KOPT-K1 (cell line): ENCODE data around the gene GET3.
A peak's percentile ranks its signal among the peaks of the same experiment; 100 is the strongest.
"Not testable (repeated sequence)": the region's sequence is repeated elsewhere in the genome, so short reads cannot be mapped to it uniquely, and the experiment has no call there.

Experiments
- H3K27ac ChIP-seq: fragments of 200-600 bp; sonication (generic); 2 replicates; pipeline ENCODE4 v1.5.1; 2016; ENCODE audit warnings: antibody characterized with exemption, mild to moderate bottlenecking, low read depth, low read length; ENCODE audit not compliant: poor library complexity, severe bottlenecking
- H3K36me3 ChIP-seq: fragments of 200-600 bp; sonication (generic); 2 replicates; pipeline ENCODE4 v1.5.1; 2017; ENCODE audit warnings: antibody characterized with exemption, mild to moderate bottlenecking, low read length, moderate library complexity; ENCODE audit not compliant: insufficient read depth
- H3K9me3 ChIP-seq: fragments of 200-600 bp; sonication (generic); 2 replicates; pipeline ENCODE4 v1.5.1; 2017; ENCODE audit warnings: antibody characterized with exemption, low read length, mild to moderate bottlenecking; ENCODE audit not compliant: insufficient read depth, poor library complexity, severe bottlenecking

GET3 gene

GRCh38 chr19:12705654-12706331 is 31.5 kb upstream of the GET3 start:
- H3K36me3 ChIP-seq: peaks cover 100% of the 10 kb centered on the region
- H3K27ac ChIP-seq: no peak overlapping the region
- no peaks in the 10 kb centered on the region for H3K9me3 ChIP-seq

GRCh38 chr19:12706332-12706718 is 31.0 kb upstream of the GET3 start:
- H3K27ac ChIP-seq: no peak overlapping the region
- peaks cover 100% of the 10 kb centered on the region for H3K36me3 ChIP-seq
- H3K9me3 ChIP-seq: no peaks in the 10 kb centered on the region

GRCh38 chr19:12708641-12709040 is 28.7 kb upstream of the GET3 start:
- Histone ChIP-seq H3K36me3 (peaks cover 97% of the 10 kb centered on the region), H3K9me3 (no peaks in the 10 kb centered on the region), H3K27ac (no peak overlapping the region)

- peaks cover 97% of the 10 kb centered on the region for H3K36me3 ChIP-seq
- no peak overlapping the region for H3K27ac ChIP-seq
- no peaks in the 10 kb centered on the region for H3K9me3 ChIP-seq
Observed at GRCh38 chr19:12711187-12711586, 26.1 kb upstream of the GET3 start.

GRCh38 chr19:12712077-12712476 is 25.2 kb upstream of the GET3 start:
- not testable (repeated sequence) for H3K27ac ChIP-seq, H3K9me3 ChIP-seq
- peaks cover 97% of the 10 kb centered on the region for H3K36me3 ChIP-seq

GRCh38 chr19:12713304-12713703 is 24.0 kb upstream of the GET3 start:
- H3K9me3 ChIP-seq, H3K27ac ChIP-seq: not testable (repeated sequence)
- H3K36me3 ChIP-seq: peaks cover 97% of the 10 kb centered on the region

GRCh38 chr19:12715102-12715501 is 22.2 kb upstream of the GET3 start:
- H3K9me3 ChIP-seq: no peaks in the 10 kb centered on the region
- no peak overlapping the region for H3K27ac ChIP-seq
- H3K36me3 ChIP-seq: peaks cover 95% of the 10 kb centered on the region

GRCh38 chr19:12715929-12716328 is 21.4 kb upstream of the GET3 start:
- H3K36me3 ChIP-seq: peaks cover 93% of the 10 kb centered on the region
- H3K9me3 ChIP-seq: no peaks in the 10 kb centered on the region
- no peak overlapping the region for H3K27ac ChIP-seq

- H3K27ac ChIP-seq: peak overlapping the region; percentile 83
- H3K9me3 ChIP-seq: no peaks in the 10 kb centered on the region
- peaks cover 52% of the 10 kb centered on the region for H3K36me3 ChIP-seq
Observed at GRCh38 chr19:12720296-12720695, 17.0 kb upstream of the GET3 start.

- Histone ChIP-seq H3K9me3 (no peaks in the 10 kb centered on the region), H3K36me3 (peaks cover 45% of the 10 kb centered on the region), H3K27ac (peak overlapping the region; percentile 83)
Observed at GRCh38 chr19:12720851-12721655, 16.2 kb upstream of the GET3 start.

GRCh38 chr19:12721656-12722565 is 15.4 kb upstream of the GET3 start:
- peak overlapping the region; percentile 83 for H3K27ac ChIP-seq
- no peaks in the 10 kb centered on the region for H3K9me3 ChIP-seq
- H3K36me3 ChIP-seq: peaks cover 42% of the 10 kb centered on the region

GRCh38 chr19:12722566-12723380 is 14.5 kb upstream of the GET3 start:
- peaks cover 39% of the 10 kb centered on the region for H3K36me3 ChIP-seq
- no peaks in the 10 kb centered on the region for H3K9me3 ChIP-seq
- peak overlapping the region; percentile 83 for H3K27ac ChIP-seq

GRCh38 chr19:12723381-12723640 is 14.0 kb upstream of the GET3 start:
- H3K36me3 ChIP-seq: peaks cover 39% of the 10 kb centered on the region
- H3K27ac ChIP-seq: peak overlapping the region; percentile 83
- no peaks in the 10 kb centered on the region for H3K9me3 ChIP-seq

GRCh38 chr19:12723641-12724426 is 13.5 kb upstream of the GET3 start, which contains the start of gene TNPO2:
TSS of gene TNPO2 (minus strand) at chr19:12723932. CDS start at chr19:12720977, 2,955 bp downstream.
- Histone ChIP-seq H3K36me3 (peaks cover 39% of the 10 kb centered on the region), H3K9me3 (no peaks in the 10 kb centered on the region), H3K27ac (peak within 1 kb of the TSS; percentile 83)
